Astrocyte (in vitro differentiated cells and primary cell): ENCODE measurements around the gene PELO. TPM values are rescaled to one million over a fixed set of nuclear protein-coding genes. Genes with fewer than 3 reads are reported as not detected.

Experiments
- DNase-seq: peaks from one replicate; pipeline ENCODE4 v3.0.0-alpha.2; 2010; ENCODE audit warnings: low read depth
- FAIRE-seq: peaks from 2 replicates; lab custom pipeline; 2011; peaks lifted over from hg19 to GRCh38; lab: Jason Lieb, UNC
- H2AFZ ChIP-seq: 2 replicates; pipeline ENCODE4 v1.6.0; 2012; ENCODE audit warnings: low read depth, low read length, inconsistent platforms
- H3K27ac ChIP-seq: 2 replicates; pipeline ENCODE4 v1.5.1; 2011; ENCODE audit warnings: low read depth, low read length, inconsistent platforms
- H3K27me3 ChIP-seq: 2 replicates; pipeline ENCODE4 v1.6.0; 2011; ENCODE audit warnings: low read length, inconsistent platforms; ENCODE audit not compliant: insufficient read depth
- H3K36me3 ChIP-seq: 2 replicates; pipeline ENCODE4 v1.5.1; 2011; ENCODE audit warnings: low read length, inconsistent platforms; ENCODE audit not compliant: insufficient read depth
- H3K4me1 ChIP-seq: 2 replicates; pipeline ENCODE4 v1.5.1; 2011; ENCODE audit warnings: low read length, inconsistent platforms; ENCODE audit not compliant: insufficient read depth
- H3K4me2 ChIP-seq: 2 replicates; pipeline ENCODE4 v1.6.0; 2012; ENCODE audit warnings: low read length, inconsistent platforms
- H3K4me3 ChIP-seq: 2 replicates; pipeline ENCODE4 v1.5.1; 2011; ENCODE audit warnings: low read depth, mild to moderate bottlenecking, low read length, inconsistent platforms; ENCODE audit not compliant: insufficient read depth
- H3K79me2 ChIP-seq: 2 replicates; pipeline ENCODE4 v1.6.0; 2012; ENCODE audit warnings: mild to moderate bottlenecking, low read length, inconsistent platforms; ENCODE audit not compliant: insufficient read depth
- H3K9ac ChIP-seq: 2 replicates; pipeline ENCODE4 v1.6.0; 2012; ENCODE audit warnings: mild to moderate bottlenecking, low read length, inconsistent platforms
- H3K9me3 ChIP-seq: 2 replicates; pipeline ENCODE4 v1.5.1; 2012; ENCODE audit warnings: low read depth, mild to moderate bottlenecking, low read length, inconsistent platforms; ENCODE audit not compliant: insufficient read depth
- H4K20me1 ChIP-seq: 2 replicates; pipeline ENCODE4 v1.6.0; 2012; ENCODE audit warnings: low read length, inconsistent platforms; ENCODE audit not compliant: insufficient read depth
- H3K27ac Mint-ChIP-seq: one replicate; pipeline ENCODE4 v1.8.0; 2021; ENCODE audit warnings: mild to moderate bottlenecking, mixed read lengths; ENCODE audit not compliant: unreplicated experiment
- H3K27me3 Mint-ChIP-seq: one replicate; pipeline ENCODE4 v1.8.0; 2021; ENCODE audit warnings: low read depth, mixed read lengths; ENCODE audit not compliant: unreplicated experiment
- H3K36me3 Mint-ChIP-seq: one replicate; pipeline ENCODE4 v1.8.0; 2021; ENCODE audit warnings: low read depth, mixed read lengths; ENCODE audit not compliant: unreplicated experiment
- H3K4me1 Mint-ChIP-seq: one replicate; pipeline ENCODE4 v1.8.0; 2021; ENCODE audit warnings: low read depth, mixed read lengths; ENCODE audit not compliant: unreplicated experiment
- H3K4me3 Mint-ChIP-seq: one replicate; pipeline ENCODE4 v1.8.0; 2021; ENCODE audit warnings: mild to moderate bottlenecking, moderate library complexity, mixed read lengths; ENCODE audit not compliant: unreplicated experiment
- H3K9me3 Mint-ChIP-seq: one replicate; pipeline ENCODE4 v1.8.0; 2021; ENCODE audit warnings: mild to moderate bottlenecking, mixed read lengths; ENCODE audit not compliant: unreplicated experiment
- EZH2 ChIP-seq: IDR thresholded peaks from 2 replicates; pipeline ENCODE4 v1.6.1; 2012; ENCODE audit warnings: mild to moderate bottlenecking, low read length, inconsistent platforms; ENCODE audit not compliant: insufficient read depth
- total RNA-seq: library from RNA; stranded (reverse); gene quantifications from 2 replicates; pipeline ENCODE4 v1.2.1, GENCODE V29; 2021
- TF ChIP-seq, protein P1 (sequence below): IDR thresholded peaks from 2 replicates; pipeline ENCODE4 v1.5.1; 2011; ENCODE audit warnings: low read depth, mild to moderate bottlenecking, inconsistent platforms, low read length, moderate library complexity; ENCODE audit not compliant: insufficient read depth

PELO gene
- total RNA-seq, 1 donor from 2014 or later: 75.8 TPM

DNA sequence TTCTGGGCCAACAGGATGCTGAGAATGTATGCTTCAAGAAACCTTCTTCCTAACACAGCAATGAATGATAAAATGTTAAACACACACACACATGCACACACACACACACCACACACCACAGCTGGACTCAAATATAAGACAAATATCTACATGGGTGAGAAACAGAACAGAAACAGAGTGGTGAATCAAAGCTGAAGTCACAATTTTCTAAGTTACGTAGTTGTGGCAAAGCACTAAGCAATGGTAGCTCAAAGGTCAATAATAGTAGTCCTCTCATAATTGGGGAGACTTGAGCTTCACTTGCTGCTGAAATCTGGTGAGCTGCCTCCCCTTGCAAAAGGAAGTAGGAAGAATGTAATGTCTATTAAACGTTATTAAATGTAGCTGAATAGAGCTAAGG lies 33.7 kb upstream of the PELO start:
- Histone ChIP-seq H3K27ac (no peak overlapping the region), H3K4me2 (no peak overlapping the region), H3K9ac (no peak overlapping the region), H4K20me1 (no peaks in the 10 kb centered on the region), H3K9me3 (no peaks in the 10 kb centered on the region), H3K79me2 (no peaks in the 10 kb centered on the region), H3K4me1 (no peaks in the 10 kb centered on the region), H2AFZ (no peak overlapping the region), H3K36me3 (no peaks in the 10 kb centered on the region), H3K4me3 (no peak overlapping the region), H3K27me3 (no peaks in the 10 kb centered on the region)
- FAIRE-seq: no peak
- TF ChIP-seq EZH2: no peak
- TF ChIP-seq, protein P1, sequence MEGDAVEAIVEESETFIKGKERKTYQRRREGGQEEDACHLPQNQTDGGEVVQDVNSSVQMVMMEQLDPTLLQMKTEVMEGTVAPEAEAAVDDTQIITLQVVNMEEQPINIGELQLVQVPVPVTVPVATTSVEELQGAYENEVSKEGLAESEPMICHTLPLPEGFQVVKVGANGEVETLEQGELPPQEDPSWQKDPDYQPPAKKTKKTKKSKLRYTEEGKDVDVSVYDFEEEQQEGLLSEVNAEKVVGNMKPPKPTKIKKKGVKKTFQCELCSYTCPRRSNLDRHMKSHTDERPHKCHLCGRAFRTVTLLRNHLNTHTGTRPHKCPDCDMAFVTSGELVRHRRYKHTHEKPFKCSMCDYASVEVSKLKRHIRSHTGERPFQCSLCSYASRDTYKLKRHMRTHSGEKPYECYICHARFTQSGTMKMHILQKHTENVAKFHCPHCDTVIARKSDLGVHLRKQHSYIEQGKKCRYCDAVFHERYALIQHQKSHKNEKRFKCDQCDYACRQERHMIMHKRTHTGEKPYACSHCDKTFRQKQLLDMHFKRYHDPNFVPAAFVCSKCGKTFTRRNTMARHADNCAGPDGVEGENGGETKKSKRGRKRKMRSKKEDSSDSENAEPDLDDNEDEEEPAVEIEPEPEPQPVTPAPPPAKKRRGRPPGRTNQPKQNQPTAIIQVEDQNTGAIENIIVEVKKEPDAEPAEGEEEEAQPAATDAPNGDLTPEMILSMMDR: no peak
- DNase-seq: no peak
- Mint-ChIP-seq H3K4me3 (no peak overlapping the region), H3K4me1 (peaks cover under 1% of the 10 kb centered on the region), H3K27me3 (no peaks in the 10 kb centered on the region), H3K36me3 (no peaks in the 10 kb centered on the region), H3K27ac (no peak overlapping the region), H3K9me3 (peaks cover 2% of the 10 kb centered on the region)

DNA sequence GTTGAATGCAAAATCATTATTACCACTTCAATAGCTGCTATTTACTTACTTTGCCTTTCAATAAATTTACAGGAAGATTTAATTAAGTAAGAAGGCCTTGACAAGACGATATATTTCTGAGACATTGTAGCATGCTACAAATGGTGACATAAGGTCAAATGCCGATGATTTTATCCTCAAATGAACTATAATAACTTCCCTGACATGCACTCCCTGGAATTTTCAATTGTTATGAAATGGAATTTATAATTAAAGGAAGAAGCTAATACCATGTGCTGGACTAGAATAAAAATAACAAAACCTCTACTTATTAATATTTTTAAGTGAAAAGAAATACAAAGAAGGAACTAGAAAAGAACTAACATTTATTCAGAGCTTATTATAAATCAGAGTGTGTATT lies 30.2 kb upstream of the PELO start:
- no peak overlapping the region for H3K4me3 ChIP-seq
- no peaks in the 10 kb centered on the region for H3K27me3 ChIP-seq
- H3K36me3 ChIP-seq: no peaks in the 10 kb centered on the region
- no peak overlapping the region for H3K9ac ChIP-seq
- FAIRE-seq (no peak), DNase-seq (no peak)
- H3K79me2 ChIP-seq: no peaks in the 10 kb centered on the region
- no peaks in the 10 kb centered on the region for H3K9me3 ChIP-seq
- Mint-ChIP-seq H3K4me1 (peaks cover 3% of the 10 kb centered on the region), H3K27ac (no peak overlapping the region), H3K36me3 (no peaks in the 10 kb centered on the region), H3K27me3 (no peaks in the 10 kb centered on the region), H3K9me3 (peaks cover 2% of the 10 kb centered on the region), H3K4me3 (no peak overlapping the region)
- TF ChIP-seq, protein P1: no peak
- no peak for TF ChIP-seq EZH2
- H3K4me2 ChIP-seq: no peak overlapping the region
- H2AFZ ChIP-seq: no peak overlapping the region
- H4K20me1 ChIP-seq: no peaks in the 10 kb centered on the region
- H3K27ac ChIP-seq: no peak overlapping the region
- no peaks in the 10 kb centered on the region for H3K4me1 ChIP-seq

DNA sequence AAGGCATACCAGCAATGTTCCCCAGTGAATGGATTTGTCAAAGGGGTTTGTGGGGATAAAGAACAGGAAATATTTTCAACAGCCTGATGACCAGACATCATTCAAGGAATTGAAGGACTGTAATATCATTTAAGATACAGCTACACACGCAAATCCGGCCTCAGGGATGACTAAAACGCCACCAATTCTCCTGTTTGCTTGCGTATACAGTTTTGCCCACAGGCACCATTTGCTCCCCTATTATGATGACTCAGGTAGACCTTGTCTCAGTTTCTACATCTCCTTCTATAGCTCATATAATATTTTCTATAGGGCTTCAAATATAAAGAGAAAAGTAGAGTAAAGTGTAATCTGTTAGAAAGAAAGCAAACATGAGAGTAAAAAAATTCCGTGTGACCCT lies 29.7 kb upstream of the PELO start:
- Histone ChIP-seq H3K79me2 (no peaks in the 10 kb centered on the region), H3K36me3 (no peaks in the 10 kb centered on the region), H4K20me1 (no peaks in the 10 kb centered on the region), H3K27me3 (no peaks in the 10 kb centered on the region), H2AFZ (no peak overlapping the region), H3K4me1 (no peaks in the 10 kb centered on the region), H3K4me3 (no peak overlapping the region), H3K27ac (no peak overlapping the region), H3K9me3 (no peaks in the 10 kb centered on the region), H3K4me2 (no peak overlapping the region), H3K9ac (no peak overlapping the region)
- Mint-ChIP-seq H3K27me3 (no peaks in the 10 kb centered on the region), H3K27ac (no peak overlapping the region), H3K36me3 (no peaks in the 10 kb centered on the region), H3K4me3 (no peak overlapping the region), H3K9me3 (peaks cover 2% of the 10 kb centered on the region), H3K4me1 (peaks cover 3% of the 10 kb centered on the region)
- no peak for FAIRE-seq
- no peak for DNase-seq
- no peak for TF ChIP-seq EZH2
